HG03196 (cell line): ENCODE data around the gene NRP1.
"Not testable (repeated sequence)": the region's sequence is repeated elsewhere in the genome, so short reads cannot be mapped to it uniquely, and the experiment has no call there.

ENCODE experiments used
- ATAC-seq: cut with Tn5 transposase; IDR thresholded peaks from one replicate; pipeline ENCODE4 v1.9.1; 2021; ENCODE audit not compliant: unreplicated experiment

Gene NRP1

DNA sequence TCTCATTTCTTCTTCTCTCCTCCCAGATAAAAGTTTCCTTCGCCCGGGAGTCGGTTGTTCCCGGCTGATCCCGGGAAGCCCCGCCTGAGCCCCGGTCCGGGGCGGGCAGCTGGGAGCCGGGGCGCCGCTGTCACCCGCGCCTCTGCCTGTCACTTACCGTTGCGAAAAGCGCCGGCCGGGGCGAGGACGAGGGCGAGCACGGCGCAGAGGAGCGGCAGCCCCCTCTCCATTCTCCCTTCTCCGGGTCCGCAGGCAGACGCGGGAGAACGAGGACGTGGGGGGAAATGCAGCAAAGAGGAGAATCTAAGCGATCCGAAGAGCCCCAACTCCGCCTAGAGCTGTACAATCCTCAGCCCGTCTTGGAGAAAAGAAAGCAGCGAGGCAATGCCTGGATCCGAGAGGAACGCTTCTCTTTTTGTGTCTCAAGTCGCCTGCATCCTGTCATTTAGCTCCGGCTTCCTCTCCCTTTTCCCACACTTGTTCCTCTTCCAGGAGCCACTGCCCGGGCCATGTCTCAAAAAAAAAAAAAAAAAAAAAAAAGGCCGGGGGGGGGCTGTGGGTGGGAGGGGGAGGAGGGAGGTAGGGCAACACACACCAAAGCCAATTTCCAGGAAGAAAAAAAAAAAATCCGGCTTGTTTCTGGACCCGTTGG, at the start of gene NRP1:
NRP1 (minus strand) TSS at position 515 of the 652 bp plus-strand sequence; CDS start at position 230, 285 bp downstream.
- no peak for ATAC-seq

DNA sequence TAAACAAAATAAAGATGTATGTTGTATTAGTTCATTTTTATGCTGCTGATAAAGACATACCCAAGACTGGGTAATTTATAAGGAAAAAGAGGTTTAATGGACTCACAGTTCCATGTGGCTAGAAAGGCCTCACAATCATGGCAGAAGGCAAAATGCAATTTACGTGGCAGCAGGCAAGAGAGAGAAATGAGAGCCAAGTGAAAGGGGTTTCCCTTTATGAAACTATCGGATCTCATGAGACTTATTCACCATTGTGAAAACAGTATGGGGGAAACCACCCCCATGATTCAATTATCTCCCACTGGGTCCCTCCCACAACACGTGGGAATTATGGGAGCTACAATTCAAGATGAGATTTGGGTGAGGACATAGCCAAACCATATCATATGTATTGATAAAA, 49.7 kb upstream of the NRP1 start:
- ATAC-seq, result not testable (repeated sequence)

GRCh38 chr10:33382921-33383713, 48.6 kb upstream of the NRP1 start:
- no peak for ATAC-seq

GRCh38 chr10:33382216-33382600, 47.7 kb upstream of the NRP1 start:
- no peak for ATAC-seq

GRCh38 chr10:33381451-33382215, 47.2 kb upstream of the NRP1 start:
- ATAC-seq, result no peak

DNA sequence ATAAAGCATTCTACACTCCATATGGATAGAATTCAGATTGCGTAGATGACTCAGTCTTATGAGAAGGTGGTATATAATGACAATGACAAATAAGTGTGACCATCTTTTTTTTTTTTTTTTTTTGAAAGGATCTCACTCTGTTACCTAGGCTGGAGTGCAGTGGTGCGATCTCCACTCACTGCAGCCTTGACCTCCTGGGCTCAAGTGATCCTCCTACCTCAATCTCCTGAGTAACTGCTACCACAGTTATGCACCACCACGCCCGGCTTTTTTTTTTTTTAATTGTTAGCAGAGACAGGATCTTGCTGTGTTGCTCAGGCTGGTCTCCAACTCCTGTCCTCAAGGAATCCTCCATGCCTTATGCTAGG, 43.2 kb upstream of the NRP1 start:
- ATAC-seq, result no peak

GRCh38 chr10:33376976-33377657, 42.6 kb upstream of the NRP1 start:
- no peak for ATAC-seq

DNA sequence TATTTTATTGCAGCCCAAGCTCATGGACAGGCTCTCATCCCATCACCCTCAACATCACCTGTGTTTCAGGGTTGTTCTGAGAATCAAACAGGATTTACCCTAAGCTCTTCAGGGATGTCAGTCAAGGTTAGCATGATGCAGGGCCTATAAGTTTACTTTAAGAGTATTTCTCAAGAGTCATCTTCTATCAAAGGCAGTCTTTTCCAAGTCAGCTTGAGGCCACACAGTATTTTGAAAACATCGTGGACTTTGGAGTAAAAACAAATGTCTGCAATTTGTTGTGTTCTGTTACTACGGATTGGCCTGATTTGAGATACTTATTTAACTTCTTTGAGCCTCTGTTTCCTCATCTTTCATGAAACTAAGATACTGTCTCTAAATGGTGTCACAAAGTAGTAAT, 42.0 kb upstream of the NRP1 start:
- no peak for ATAC-seq

DNA sequence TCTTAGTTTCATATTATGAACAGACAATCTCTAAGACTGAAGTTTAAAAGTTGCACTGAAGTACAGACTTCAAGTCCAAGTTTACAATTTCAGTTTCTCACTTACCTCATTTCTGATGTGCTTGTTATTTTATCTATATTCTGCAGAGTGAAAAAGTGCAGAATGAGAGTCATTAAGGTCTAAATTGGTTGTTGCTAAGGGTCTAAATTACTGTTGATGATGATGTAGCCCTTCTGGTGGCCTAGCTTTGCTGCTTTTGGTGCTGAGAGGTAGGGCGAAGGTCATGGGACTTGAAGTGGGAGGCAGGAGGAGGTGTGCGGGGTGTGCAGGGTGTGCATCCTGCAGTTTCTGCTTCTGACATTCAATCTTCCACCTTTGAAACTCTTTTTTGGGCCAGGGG, 38.8 kb upstream of the NRP1 start:
- no peak for ATAC-seq

- no peak for ATAC-seq
Observed at GRCh38 chr10:33371234-33371633, 36.8 kb upstream of the NRP1 start.

DNA sequence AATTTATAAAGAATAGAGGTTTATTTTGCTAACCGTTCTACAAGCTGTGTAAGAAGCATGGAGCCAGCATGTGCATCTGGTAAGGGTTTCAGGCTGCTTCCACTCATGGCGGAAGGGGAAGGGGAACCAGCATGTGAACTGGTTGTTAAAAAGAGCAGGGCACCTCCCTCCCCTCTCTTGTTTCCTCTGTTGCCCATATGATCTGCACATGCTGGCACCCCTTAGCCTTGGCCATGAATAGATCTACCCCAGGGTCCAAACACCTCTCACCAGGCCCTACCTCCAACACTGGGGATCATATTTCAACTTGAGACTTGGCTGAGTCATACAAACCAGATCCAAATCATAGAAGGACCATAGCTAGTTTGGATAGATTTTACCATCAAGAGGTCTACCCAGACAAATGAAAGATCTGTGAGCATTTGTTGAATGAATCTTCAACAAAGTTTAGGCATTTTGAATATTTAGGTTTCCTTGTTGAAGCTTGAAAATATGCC, 36.0 kb upstream of the NRP1 start:
- no peak for ATAC-seq

DNA sequence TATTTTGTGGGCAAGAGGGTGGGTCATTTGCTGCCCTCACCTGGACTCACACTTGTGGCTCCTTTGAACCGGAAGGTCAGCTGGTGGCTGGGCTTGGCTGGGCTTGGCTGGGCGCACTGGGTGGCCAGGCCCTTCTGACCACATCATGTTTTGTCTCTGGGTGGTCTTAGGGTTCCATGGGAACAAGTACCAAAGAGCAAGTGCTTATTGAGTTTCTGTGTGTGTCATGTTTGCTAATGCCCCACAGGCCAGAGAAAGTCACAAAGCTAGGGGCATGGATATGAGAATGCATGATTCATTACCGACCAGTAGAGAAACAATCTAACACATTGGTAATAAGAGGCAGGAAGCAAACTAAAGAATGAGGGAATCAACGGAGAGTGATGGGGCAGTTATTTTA, 33.6 kb upstream of the NRP1 start:
- no peak for ATAC-seq

DNA sequence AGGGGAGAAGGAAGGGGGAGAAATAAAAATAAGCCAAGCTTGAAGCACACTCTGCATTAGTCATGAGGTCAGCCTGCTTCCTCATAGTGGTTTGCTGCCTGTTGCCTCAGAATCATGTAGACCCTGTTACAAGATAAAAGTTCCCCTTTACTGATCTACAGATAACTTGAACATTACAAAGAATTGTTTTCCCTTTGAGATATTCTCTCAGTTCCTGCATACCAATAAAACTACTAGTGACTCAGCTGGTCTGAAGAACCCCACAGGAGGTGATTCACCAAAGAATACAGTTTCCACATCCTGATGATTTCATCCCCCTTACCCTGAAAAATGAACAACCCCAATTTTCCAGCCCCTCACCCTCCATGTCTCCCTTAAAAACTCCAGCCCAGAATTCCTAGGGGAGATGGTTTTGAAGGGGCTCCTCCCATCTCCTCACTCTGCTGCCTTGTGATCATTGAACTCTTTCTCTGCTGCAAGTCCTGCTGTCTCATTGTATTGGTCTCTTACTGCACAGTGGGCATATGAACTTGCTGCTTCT, 31.5 kb upstream of the NRP1 start:
- no peak for ATAC-seq

DNA sequence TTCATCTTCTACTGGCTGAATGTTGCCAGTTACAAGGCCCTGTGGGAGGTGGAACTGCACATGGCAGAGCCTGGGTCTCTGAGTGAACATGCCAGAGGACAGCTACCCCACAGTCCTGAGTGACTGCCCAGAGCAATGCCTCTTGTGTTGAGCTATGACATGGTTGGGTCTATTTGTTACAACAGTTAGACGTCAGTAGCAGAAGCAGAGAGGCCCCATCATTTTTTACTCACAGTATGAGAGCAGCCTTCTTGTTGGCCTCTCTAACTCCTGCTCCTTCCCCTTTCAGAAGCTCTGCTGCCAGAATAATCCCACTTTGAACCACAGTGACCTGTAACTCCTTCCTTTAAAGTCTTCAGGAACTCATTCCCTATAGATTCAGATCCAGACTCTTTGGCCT, 30.8 kb upstream of the NRP1 start:
- no peak for ATAC-seq

DNA sequence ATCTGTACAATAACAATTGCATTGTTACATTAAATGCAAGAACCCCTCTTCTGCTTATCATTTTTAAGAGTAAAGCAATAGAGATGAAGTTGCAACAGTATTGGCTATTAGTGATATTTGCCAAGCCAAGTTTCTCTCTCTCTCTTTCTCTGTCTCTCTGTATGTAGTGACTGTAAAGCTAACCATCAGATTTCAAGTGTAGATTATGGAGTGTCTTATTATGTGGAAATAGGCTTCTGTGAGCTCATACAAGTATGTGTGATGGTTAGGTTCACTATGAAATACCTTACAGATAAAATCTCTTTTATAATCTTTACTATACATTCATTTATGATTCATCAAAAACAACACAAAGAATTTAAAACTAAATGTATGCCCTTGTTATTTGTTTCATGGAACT, 28.6 kb upstream of the NRP1 start:
- no peak for ATAC-seq

DNA sequence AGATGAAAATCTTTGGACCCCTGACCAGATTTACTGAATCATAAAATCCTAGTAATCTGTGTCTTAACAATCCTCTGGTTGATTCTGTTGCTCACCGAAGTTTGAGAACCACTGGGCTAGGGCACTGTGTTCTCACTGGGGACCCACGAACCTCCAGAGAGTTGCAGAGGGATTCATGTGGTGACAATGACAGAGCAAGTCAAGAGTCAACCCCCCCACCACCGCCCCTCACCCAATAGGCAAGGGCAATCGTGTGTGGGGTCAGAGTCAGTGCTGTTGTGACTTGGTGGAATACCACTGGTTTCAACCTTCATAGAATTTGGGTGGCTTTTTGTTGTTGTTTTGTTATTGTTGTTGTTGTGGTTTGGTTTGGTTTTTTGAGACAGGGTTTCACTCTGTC, 23.5 kb upstream of the NRP1 start:
- no peak for ATAC-seq

DNA sequence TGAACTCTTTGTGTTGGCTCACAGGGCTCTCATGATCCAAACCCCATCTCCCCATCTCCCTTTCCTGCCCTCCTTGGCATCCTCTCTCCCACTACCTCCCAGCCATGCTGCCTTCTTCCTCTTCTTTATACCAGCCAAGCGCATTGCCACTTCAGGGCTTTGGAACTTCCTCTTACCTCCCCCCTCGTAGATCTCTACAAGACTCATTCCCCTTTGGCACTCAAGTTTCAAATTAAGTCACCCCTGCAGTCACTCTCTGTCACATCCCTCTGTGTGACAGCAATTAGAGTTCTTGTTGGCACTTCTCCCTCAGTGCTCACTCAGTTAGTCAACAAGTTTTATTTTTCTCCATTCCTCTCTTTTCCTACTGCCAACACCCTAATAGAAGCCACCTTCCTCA, 20.8 kb upstream of the NRP1 start:
- no peak for ATAC-seq

GRCh38 chr10:33353853-33354252, 19.4 kb upstream of the NRP1 start:
- no peak for ATAC-seq

DNA sequence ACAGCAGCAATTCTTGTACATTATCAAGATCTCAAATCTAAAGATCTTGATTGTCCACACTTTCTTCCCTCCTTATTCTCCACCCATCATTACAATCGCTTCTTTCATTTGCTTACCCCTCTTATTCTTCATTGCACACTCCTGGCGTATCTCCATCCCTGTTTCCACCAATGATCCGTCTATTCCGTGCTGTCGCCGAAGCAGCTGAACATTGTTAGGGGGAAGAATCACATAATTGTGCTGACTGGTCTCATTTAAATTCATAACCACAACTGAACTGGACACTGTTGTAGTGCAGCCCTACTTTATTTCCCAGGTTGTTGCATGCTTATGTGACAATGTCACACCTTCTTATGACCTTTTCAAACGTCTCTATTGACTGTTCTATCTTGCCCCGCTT, 18.9 kb upstream of the NRP1 start:
- ATAC-seq, result no peak

GRCh38 chr10:33352615-33353014, 18.1 kb upstream of the NRP1 start:
- ATAC-seq, result no peak

- no peak for ATAC-seq
Observed at GRCh38 chr10:33352175-33352574, 17.7 kb upstream of the NRP1 start.
